Measurements from ENCODE around the gene RIPOR1. TPM values are rescaled to one million over a fixed set of nuclear protein-coding genes. Genes with fewer than 3 reads are reported as not detected.

The RIPOR1 gene
- polyA plus RNA-seq, 1 of the 3 experiments (the other 2 are of a cell fraction), result 24.7 TPM

- peaks cover 64% of the 10 kb centered on the region for H3K79me2 ChIP-seq (ENCODE audit: insufficient read depth)
- peaks cover 40% of the 10 kb centered on the region for H4K20me1 ChIP-seq (ENCODE audit: insufficient read depth)
- H2AFZ ChIP-seq (ENCODE audit: low read depth), result no peak overlapping the region; the same call in 1 of the 2 replicates
- TF ChIP-seq TAF1 (IDR thresholded peaks at IDR 0.05; ENCODE audit: borderline replicate concordance, low read depth, low read length) (peak; percentile 39; the same call in 1 of the 2 replicates), SMC3 (IDR thresholded peaks at IDR 0.05; ENCODE audit: low read depth, low read length) (peak; percentile 8; the same call in 1 of the 2 replicates), PBX3 (IDR thresholded peaks at IDR 0.05) (no peak)
- TF ChIP-seq, protein P1, sequence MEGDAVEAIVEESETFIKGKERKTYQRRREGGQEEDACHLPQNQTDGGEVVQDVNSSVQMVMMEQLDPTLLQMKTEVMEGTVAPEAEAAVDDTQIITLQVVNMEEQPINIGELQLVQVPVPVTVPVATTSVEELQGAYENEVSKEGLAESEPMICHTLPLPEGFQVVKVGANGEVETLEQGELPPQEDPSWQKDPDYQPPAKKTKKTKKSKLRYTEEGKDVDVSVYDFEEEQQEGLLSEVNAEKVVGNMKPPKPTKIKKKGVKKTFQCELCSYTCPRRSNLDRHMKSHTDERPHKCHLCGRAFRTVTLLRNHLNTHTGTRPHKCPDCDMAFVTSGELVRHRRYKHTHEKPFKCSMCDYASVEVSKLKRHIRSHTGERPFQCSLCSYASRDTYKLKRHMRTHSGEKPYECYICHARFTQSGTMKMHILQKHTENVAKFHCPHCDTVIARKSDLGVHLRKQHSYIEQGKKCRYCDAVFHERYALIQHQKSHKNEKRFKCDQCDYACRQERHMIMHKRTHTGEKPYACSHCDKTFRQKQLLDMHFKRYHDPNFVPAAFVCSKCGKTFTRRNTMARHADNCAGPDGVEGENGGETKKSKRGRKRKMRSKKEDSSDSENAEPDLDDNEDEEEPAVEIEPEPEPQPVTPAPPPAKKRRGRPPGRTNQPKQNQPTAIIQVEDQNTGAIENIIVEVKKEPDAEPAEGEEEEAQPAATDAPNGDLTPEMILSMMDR (IDR thresholded peaks at IDR 0.05), result peak; percentile 38
- ChIA-PET POLR2A (interaction anchor here (0.6 to 1.8 kb wide), 8 partner anchors 15 to 156 kb away, joined by 3 to 13 read pairs (median 3); partner anchors contain the start of genes ACD, C16orf86, ENKD1 and RIPOR1), CTCF (interaction anchor here (0.7 to 11.6 kb wide), 30 partner anchors 10 to 405 kb away, joined by 3 to 86 read pairs (median 6); partner anchors contain the start of genes ACD, C16orf86, CARMIL2 and ENKD1)
- no peaks in the 10 kb centered on the region for H3K9me2 ChIP-seq
- WGBS (ENCODE audit: low lambda C conversion rate), result 2% methylated on average over 11 of the region's 96 CpGs
- DNase-seq, result peak; percentile 76
- peak overlapping the region; percentile 96 for H3K27ac ChIP-seq (ENCODE audit: low read depth in 2 of 2, low read length in 1 of 2)
- H3K4me1 ChIP-seq (ENCODE audit: control insufficient read depth in 1 of 2, insufficient read depth in 2 of 2, low read depth in 1 of 2, low read length in 1 of 2), result peaks cover 0 to 13% of the 10 kb centered on the region in 2 experiments; a peak in 2 of 4 replicates
- peak overlapping the region; percentile 99 for H3K9ac ChIP-seq
- peak overlapping the region; percentile 85 for H3K4me2 ChIP-seq
- H3K4me3 ChIP-seq (ENCODE audit: low read depth in 2 of 2, low read length in 1 of 2), result peak overlapping the region; percentile 73 to 92
- H3K9me3 ChIP-seq, result no peaks in the 10 kb centered on the region
- no peaks in the 10 kb centered on the region for H3K36me3 ChIP-seq (replicated peaks in 1 of 2; ENCODE audit: control insufficient read depth in 1 of 2, insufficient read depth in 2 of 2, low read length in 1 of 2)
- H3K27me3 ChIP-seq (ENCODE audit: insufficient read depth), result no peaks in the 10 kb centered on the region
- H3F3A ChIP-seq (replicated peaks; ENCODE audit: insufficient read depth), result peaks cover 18% of the 10 kb centered on the region
Observed at GRCh38 chr16:67562918-67563707, 34.5 kb downstream of the RIPOR1 start.

DNA sequence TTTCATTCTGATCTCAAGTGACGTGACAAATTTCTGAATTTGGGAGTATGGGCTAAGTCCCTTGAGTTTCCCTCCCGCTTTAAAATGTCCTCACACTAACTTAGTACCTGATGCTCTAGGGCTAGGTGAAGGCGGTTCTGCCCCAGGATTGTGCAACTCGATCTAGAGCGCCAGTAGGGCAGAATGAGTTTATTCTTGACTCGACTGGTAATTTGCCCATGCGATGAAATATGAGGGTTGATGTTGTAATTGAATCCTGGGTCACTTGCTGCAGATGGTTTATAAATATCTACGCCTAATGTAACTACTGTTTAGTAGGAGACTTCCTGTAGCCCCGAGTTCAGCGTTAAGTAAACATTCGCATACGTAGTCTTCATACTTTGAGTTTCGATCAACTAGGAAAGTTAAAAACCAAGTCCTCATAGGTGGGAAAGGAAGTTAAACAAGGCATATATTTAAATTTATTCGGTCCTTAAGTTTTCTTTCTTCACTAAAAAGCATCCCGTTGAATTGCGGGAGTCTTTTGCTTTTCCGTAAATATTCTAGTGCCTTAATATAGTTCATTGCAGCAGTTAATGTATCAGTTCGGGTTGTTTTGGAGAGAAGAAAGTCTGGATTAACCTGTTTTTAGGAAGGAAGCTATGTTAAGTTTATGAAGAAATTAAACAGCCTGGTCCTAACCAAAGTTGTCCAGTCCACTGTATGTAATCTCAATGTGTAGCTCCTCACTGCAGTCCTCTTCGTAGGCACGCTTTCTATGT lies 35.3 kb downstream of the RIPOR1 start:
- no peaks in the 10 kb centered on the region for H3K9me2 ChIP-seq
- no peaks in the 10 kb centered on the region for H3K27me3 ChIP-seq (ENCODE audit: insufficient read depth)
- H3K36me3 ChIP-seq (replicated peaks in 1 of 2; ENCODE audit: control insufficient read depth in 1 of 2, insufficient read depth in 2 of 2, low read length in 1 of 2), result no peaks in the 10 kb centered on the region
- H3K9ac ChIP-seq, result peak overlapping the region; percentile 99
- ChIA-PET CTCF (interaction anchor here (0.9 to 11.6 kb wide), 23 partner anchors 9 to 253 kb away, joined by 3 to 86 read pairs (median 10); partner anchors contain the start of genes ACD, C16orf86, CARMIL2 and ENKD1), POLR2A (interaction anchor here (0.6 to 1.8 kb wide), 3 partner anchors 26 to 102 kb away, joined by 3 to 4 read pairs (median 3); partner anchors contain the start of gene RIPOR1)
- peak; percentile 16 for DNase-seq
- peak overlapping the region; percentile 96 for H3K27ac ChIP-seq (ENCODE audit: low read depth in 2 of 2, low read length in 1 of 2)
- peak overlapping the region; percentile 85 for H3K4me2 ChIP-seq
- 3% methylated on average over 20 of the region's 20 CpGs for WGBS (ENCODE audit: low lambda C conversion rate)
- TF ChIP-seq JUND (IDR thresholded peaks at IDR 0.05) (no peak), RFX5 (IDR thresholded peaks at IDR 0.05; ENCODE audit: low read length) (no peak), TCF12 (IDR thresholded peaks at IDR 0.05) (no peak)
- TF ChIP-seq, protein P2, sequence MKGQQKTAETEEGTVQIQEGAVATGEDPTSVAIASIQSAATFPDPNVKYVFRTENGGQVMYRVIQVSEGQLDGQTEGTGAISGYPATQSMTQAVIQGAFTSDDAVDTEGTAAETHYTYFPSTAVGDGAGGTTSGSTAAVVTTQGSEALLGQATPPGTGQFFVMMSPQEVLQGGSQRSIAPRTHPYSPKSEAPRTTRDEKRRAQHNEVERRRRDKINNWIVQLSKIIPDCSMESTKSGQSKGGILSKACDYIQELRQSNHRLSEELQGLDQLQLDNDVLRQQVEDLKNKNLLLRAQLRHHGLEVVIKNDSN (IDR thresholded peaks at IDR 0.05; ENCODE audit: borderline replicate concordance, low read depth), result no peak
- no peak overlapping the region for H2AFZ ChIP-seq (ENCODE audit: low read depth)
- peaks cover 0 to 13% of the 10 kb centered on the region in 2 experiments; a peak in 2 of 4 replicates for H3K4me1 ChIP-seq (ENCODE audit: control insufficient read depth in 1 of 2, insufficient read depth in 2 of 2, low read depth in 1 of 2, low read length in 1 of 2)
- peak overlapping the region; percentile 73 to 92 for H3K4me3 ChIP-seq (ENCODE audit: low read depth in 2 of 2, low read length in 1 of 2)
- peaks cover 72% of the 10 kb centered on the region for H3K79me2 ChIP-seq (ENCODE audit: insufficient read depth)
- H3F3A ChIP-seq (replicated peaks; ENCODE audit: insufficient read depth), result peaks cover 18% of the 10 kb centered on the region
- H4K20me1 ChIP-seq (ENCODE audit: insufficient read depth), result peaks cover 48% of the 10 kb centered on the region
- no peaks in the 10 kb centered on the region for H3K9me3 ChIP-seq

All from SK-N-SH (cell line).